Measurements from ENCODE around the gene DTNBP1. TPM values are rescaled to one million over a fixed set of nuclear protein-coding genes. Genes with fewer than 3 reads are reported as not detected.

DTNBP1 gene
- total and polyA plus RNA-seq, 2 of the 13 experiments (the other 11 are each of a cell fraction or from before 2014, with no cell fraction given): 6.6 to 19.1 TPM

DNA sequence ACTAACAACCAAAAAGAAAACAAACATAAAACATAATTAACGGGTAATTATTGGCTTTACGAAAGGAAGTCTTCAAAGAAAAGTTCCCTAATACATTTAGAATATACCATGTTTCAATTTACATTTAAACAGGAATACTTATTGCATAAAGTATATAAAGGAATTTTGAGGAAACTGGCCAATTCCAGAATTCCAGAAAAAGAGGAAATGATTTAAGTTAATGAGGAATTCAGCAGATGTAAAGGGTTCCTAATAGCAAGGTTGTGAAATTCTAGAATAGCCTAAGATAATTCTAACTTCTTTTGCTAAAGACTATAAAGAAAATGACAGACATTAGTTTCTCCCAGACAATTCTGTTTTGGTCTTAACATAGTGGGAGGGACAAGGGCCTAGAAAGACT, 35.0 kb downstream of the DTNBP1 start:
- Histone ChIP-seq H3K4me3 (replicated peaks in 1 of 3; ENCODE audit: insufficient read depth in 1 of 3, low read depth in 2 of 3, low read length in 3 of 3) (no peak overlapping the region), H3K27ac (ENCODE audit: extremely low read length, insufficient read depth, low read length) (no peak overlapping the region), H3K9me3 (ENCODE audit: low read length) (no peaks in the 10 kb centered on the region), H3K9ac (ENCODE audit: insufficient read depth, low read depth, low read length) (no peak overlapping the region), H3K4me1 (ENCODE audit: insufficient read depth, low read length) (peaks cover 21% of the 10 kb centered on the region), H3K4me2 (ENCODE audit: low read depth, low read length) (no peak overlapping the region), H3K27me3 (ENCODE audit: control insufficient read depth in 1 of 2, insufficient read depth in 2 of 2, low read length in 2 of 2) (no peaks in the 10 kb centered on the region), H4K20me1 (ENCODE audit: insufficient read depth, low read length) (no peaks in the 10 kb centered on the region), H2AFZ (ENCODE audit: low read length) (no peak overlapping the region), H3K36me3 (replicated peaks in 1 of 2; ENCODE audit: control insufficient read depth in 1 of 2, insufficient read depth in 2 of 2, low read length in 2 of 2) (no peaks in the 10 kb centered on the region; a peak in 1 of 5 replicates), H3K79me2 (ENCODE audit: insufficient read depth, low read length) (no peaks in the 10 kb centered on the region)
- FAIRE-seq: no peak
- in situ Hi-C loops (cut with HindIII; ENCODE audit: extremely low pct_ligation_motif_present, low pct_unique_long_range_greater_than_20kb): loop anchor here (10.0 kb wide), 1 partner anchor 103 kb away; no protein-coding TSS in a partner anchor
- POLR2A ChIA-PET: no interaction called here
- CTCF ChIA-PET (ENCODE audit: low intra/inter-chr PET ratio, low total read pairs): no interaction called here
- BruUV-seq (replicated peaks): no TSS peak
- WGBS (ENCODE audit: low lambda C conversion rate): 96% methylated on average over 2 of the region's 2 CpGs
- ATAC-seq: no peak
- DNase-seq (ENCODE audit: low spot score): no peak
- intact Hi-C loops (cut with micrococcal nuclease; ENCODE audit: unreplicated experiment): no loop called here
- TF ChIP-seq HOMEZ (CRISPR knock-in tag; IDR thresholded peaks at IDR 0.05; ENCODE audit: low read depth) (no peak), ZNF589 (CRISPR knock-in tag; conservative IDR thresholded peaks at IDR 0.05) (no peak), ZNF816 (CRISPR knock-in tag; IDR thresholded peaks at IDR 0.05; ENCODE audit: borderline replicate concordance) (no peak), ZNF557 (CRISPR knock-in tag; IDR thresholded peaks at IDR 0.05) (no peak), ZNF512B (CRISPR knock-in tag; IDR thresholded peaks at IDR 0.05; ENCODE audit: borderline replicate concordance) (no peak), ATF7-NPFF (CRISPR knock-in tag; IDR thresholded peaks at IDR 0.05; ENCODE audit: low read depth) (no peak), ZHX1 (CRISPR knock-in tag; IDR thresholded peaks at IDR 0.05; ENCODE audit: low read depth) (no peak), SMAD3 (CRISPR knock-in tag; IDR thresholded peaks at IDR 0.05) (no peak), ZNF274 (CRISPR knock-in tag; IDR thresholded peaks at IDR 0.05) (no peak), GABPB1 (CRISPR knock-in tag; IDR thresholded peaks at IDR 0.05) (no peak), NAIF1 (CRISPR knock-in tag; IDR thresholded peaks at IDR 0.05; ENCODE audit: borderline replicate concordance) (no peak), NFYB (CRISPR knock-in tag; IDR thresholded peaks at IDR 0.05) (no peak)
- TF ChIP-seq, protein P1, sequence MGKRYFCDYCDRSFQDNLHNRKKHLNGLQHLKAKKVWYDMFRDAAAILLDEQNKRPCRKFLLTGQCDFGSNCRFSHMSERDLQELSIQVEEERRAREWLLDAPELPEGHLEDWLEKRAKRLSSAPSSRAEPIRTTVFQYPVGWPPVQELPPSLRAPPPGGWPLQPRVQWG (CRISPR knock-in tag; IDR thresholded peaks at IDR 0.05; ENCODE audit: borderline replicate concordance, low read depth): no peak
- TF ChIP-seq, protein P2, sequence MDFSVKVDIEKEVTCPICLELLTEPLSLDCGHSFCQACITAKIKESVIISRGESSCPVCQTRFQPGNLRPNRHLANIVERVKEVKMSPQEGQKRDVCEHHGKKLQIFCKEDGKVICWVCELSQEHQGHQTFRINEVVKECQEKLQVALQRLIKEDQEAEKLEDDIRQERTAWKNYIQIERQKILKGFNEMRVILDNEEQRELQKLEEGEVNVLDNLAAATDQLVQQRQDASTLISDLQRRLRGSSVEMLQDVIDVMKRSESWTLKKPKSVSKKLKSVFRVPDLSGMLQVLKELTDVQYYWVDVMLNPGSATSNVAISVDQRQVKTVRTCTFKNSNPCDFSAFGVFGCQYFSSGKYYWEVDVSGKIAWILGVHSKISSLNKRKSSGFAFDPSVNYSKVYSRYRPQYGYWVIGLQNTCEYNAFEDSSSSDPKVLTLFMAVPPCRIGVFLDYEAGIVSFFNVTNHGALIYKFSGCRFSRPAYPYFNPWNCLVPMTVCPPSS (IDR thresholded peaks at IDR 0.05): no peak

All from HepG2 (cell line).